SK-MEL-5 (cell line): ENCODE results near the gene SMS. TPM values are rescaled to one million over a fixed set of nuclear protein-coding genes. Genes with fewer than 3 reads are reported as not detected.

Experiments used
- DNase-seq: peaks from one replicate; pipeline ENCODE4 v3.0.0-alpha.2; 2016; ENCODE audit warnings: low read depth, low spot score
- in situ Hi-C: cut with HindIII; loops from 2 replicates; pipeline ENCODE4 v1.10.0; 2016; ENCODE audit warnings: low sequenced_read_pairs, high pct_unique_total_duplicates, low pct_unique_long_range_greater_than_20kb
- total RNA-seq: library from RNA; depleted of rRNA; stranded (reverse); fragments of >200 nt; shearing (Covaris generic); gene quantifications from 2 replicates; pipeline ENCODE4 v1.2.3, GENCODE V29; 2014

SMS gene
- total RNA-seq, 1 experiment from 2014 or later = 838 TPM

DNA sequence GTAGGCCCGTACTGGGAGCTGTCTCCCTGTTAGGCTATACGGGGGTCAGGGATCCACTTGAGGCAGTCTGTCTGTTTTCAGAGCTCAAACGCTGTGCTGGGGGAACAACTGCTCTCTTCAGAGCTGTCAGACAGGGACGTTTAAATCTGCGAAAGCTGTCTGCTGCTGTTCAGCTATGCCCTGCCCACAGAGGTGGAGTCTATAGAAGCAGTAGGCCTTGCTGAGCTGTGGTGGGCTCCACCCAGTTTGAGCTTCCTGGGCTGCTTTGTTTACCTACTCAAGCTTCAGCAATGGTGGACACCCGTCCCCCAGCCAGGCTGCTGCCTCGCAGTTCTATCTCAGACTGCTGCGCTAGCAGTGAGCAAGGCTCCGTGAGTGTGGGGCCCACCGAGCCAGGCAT lies 64.4 kb downstream of the SMS start:
- DNase-seq = no peak
- in situ Hi-C loops = no loop called here

DNA sequence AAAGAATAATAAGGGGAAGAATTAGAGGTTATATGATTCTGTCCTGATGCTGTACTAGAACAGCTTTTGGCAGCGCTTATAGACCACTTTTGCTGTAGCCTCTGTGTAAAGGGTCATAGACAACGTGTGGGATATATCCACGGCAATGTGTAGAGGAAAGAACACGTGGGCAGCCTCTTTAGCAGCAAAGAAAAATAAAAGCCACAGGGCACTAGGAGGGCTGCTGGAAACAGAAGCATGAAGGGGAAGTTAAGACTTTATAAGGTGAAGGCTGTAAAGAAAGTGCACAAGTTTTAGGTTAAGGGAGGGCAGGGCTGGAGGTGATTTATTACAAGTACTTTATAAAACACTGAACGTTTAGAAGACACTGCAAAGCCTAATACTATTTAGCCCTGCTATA lies 71.5 kb downstream of the SMS start:
- DNase-seq = no peak
- in situ Hi-C loops = no loop called here

GRCh38 chrX:22012931-22013330 lies 72.4 kb downstream of the SMS start:
- in situ Hi-C loops = no loop called here
- no peak for DNase-seq

GRCh38 chrX:22015139-22015750 lies 74.7 kb downstream of the SMS start:
- no peak for DNase-seq
- in situ Hi-C loops = no loop called here

DNA sequence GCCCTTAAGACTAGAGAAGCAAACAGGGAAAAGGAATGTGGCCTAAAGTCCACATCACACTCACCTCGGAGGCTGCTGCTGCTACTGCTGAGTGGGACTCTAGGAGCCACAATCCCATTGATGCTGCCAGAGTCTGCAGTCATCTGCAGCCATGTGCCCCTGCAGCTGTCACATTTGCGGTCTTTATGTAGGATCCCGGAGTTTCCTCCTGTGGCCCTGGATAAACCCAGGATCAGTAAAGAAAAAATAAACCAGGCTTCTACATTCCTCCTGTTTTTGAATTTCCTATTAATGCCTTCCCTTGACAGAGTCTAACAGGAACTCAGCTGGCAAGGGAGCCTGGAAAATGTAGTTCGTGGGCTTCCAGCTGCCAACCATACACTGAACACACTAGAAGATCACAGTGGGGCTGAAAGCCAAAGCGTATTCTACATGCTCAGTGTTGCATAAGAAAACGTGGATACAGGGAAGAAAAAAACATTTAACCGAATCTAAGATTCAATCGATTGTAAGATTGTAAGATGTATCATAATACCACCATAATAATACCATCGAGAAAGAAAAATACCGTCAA lies 81.3 kb downstream of the SMS start:
- DNase-seq = no peak
- in situ Hi-C loops = no loop called here

DNA sequence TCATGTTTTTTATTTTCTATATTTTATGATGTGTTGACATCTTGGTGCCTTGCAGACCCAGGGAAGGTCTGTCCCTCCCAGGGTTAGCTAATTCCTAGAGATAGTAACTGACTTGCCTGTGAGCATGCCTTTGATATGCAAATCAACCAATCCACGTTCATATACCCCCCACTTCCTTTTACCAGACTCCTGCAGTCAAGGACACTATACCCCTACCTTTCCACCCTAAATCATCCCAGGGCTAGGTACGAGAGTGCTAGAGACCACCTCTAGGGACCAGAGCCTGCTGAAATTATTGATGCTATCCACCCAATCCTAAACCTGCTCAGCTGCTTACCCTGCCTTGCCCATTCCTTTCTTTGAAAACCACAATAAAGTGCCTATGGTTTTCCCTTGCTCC lies 84.1 kb downstream of the SMS start:
- DNase-seq = no peak
- in situ Hi-C loops = no loop called here

GRCh38 chrX:22025751-22026150 lies 85.2 kb downstream of the SMS start:
- in situ Hi-C loops = no loop called here
- no peak for DNase-seq

DNA sequence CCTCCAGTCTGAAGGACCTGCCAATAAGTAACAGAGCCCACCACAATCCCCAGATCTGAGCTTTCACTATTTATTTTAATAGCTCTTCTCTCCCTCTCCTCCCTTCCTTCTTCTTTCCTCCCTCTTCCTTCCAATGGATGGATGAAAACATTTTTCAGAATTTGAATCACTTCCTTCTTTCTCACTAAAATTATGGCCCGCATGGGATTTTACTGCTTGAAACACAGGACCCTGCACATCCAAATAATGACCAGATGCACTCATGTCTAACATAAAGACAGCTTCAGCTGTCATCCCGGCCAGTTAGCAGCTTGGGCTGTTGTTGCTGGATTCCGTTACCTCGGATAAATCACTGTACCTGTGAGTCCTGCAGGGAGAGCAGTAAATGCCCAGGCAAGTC lies 86.2 kb downstream of the SMS start:
- in situ Hi-C loops = no loop called here
- no peak for DNase-seq

- DNase-seq = no peak
- in situ Hi-C loops = no loop called here
Measured at GRCh38 chrX:22032084-22032483, 91.6 kb downstream of the SMS start, which contains the start of gene PHEX. PHEX (plus strand) TSS chrX:22032325; CDS start chrX:22033006, 681 bp downstream.

- no peak for DNase-seq
- in situ Hi-C loops = no loop called here
Measured at GRCh38 chrX:22032506-22032905, 92.0 kb downstream of the SMS start.

GRCh38 chrX:22033818-22034217 lies 93.3 kb downstream of the SMS start:
- in situ Hi-C loops = no loop called here
- no peak for DNase-seq

- in situ Hi-C loops = no loop called here
- no peak for DNase-seq
Measured at GRCh38 chrX:22035236-22035635, 94.7 kb downstream of the SMS start.

DNA sequence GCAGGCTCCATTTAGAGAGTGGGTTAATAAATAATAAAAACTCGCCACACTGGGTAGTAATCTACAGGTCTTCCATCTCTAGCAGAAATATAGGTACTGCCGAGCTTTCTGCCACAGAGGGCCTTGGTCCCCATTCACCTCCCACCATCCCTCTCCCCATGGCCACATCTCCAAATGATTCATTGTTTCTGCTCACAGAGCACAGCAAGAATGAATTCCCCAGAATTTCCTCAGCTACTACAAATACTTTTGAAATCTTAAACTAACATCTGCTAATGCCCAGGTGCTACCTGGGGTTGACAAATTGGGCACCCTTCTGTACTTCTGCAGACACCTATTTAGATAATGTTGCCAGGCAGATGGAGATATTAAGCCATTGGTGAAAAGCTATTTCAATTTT lies 96.7 kb downstream of the SMS start:
- in situ Hi-C loops = no loop called here
- DNase-seq = no peak

GRCh38 chrX:22037911-22038537 lies 97.5 kb downstream of the SMS start:
- DNase-seq = no peak
- in situ Hi-C loops = no loop called here

DNA sequence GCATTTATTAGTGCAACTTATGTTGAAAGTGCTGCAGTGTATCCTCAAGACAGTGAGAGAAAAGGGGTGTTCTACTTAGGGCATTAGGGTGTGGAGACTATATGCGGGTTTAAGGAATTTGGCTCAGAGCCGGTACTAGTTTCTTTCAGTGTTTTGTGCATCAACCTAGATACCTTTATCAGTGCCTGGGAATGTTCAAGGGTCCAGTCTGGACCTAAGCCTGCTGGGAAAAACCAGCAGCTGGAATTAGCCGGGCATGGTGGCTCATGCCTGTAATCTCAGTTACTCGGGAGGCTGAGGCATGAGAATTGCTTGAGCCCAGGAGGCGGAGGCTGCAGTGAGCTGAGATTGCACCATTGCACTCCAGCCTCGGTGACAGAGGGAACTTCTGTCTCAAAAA lies 99.0 kb downstream of the SMS start:
- in situ Hi-C loops = no loop called here
- DNase-seq = no peak

DNA sequence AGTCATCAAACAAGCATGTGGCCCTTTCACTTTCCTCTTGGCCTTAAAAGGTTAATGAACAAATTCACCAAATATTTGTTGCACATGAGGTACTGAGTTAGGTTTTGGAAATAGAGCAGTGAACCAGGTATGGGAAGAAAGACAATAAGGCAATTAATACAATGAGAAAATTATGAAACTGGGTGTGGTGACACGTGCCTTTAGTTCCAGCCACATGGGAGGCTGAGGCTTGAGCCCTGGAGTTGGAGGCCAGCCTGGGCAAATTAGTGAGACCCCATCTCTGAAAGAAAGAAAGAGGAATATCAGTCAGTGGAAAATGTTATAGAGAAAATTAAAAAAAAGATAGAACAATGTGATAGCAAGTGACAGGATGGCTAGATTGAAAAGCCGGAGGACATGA lies 99.7 kb downstream of the SMS start:
- no peak for DNase-seq
- in situ Hi-C loops = no loop called here

GRCh38 chrX:22041907-22042530 lies 101.5 kb downstream of the SMS start:
- in situ Hi-C loops = no loop called here
- DNase-seq = no peak

DNA sequence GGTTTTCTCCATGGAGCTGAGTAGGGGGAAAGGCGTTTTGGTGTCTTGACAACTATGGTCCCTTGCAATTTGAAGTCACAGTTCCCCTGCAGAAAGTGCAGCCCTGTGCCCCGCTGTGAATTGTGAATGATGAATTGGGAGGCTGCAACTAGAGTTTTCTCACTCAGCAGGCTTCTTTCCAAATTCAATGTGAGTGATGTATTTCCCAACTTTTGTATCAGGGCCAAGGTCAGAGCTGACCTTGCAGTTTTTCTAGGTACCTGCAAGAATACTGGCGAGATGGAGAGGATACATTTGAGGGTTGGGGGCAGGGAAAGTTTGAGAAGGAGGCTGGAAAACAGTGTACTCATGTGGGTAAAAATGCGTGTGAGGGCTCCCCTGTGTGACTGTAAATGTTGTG lies 103.4 kb downstream of the SMS start:
- DNase-seq = no peak
- in situ Hi-C loops = no loop called here
